Activated naive CD8-positive, alpha-beta T cell treated with anti-CD3 and anti-CD28 coated beads, Interleukin-2, amount 50 U/mL, for 16 hours (primary cell): ENCODE results near the gene DHX32.
A peak's percentile ranks its signal among the peaks of the same experiment; 100 is the strongest.
"Not testable (repeated sequence)": the region's sequence is repeated elsewhere in the genome, so short reads cannot be mapped to it uniquely, and the experiment has no call there.

ENCODE experiments used
- DNase-seq: peaks from one replicate; pipeline ENCODE4 v3.0.0-alpha.2; 2020; ENCODE audit warnings: low read depth, low spot score

The DHX32 gene

DNA sequence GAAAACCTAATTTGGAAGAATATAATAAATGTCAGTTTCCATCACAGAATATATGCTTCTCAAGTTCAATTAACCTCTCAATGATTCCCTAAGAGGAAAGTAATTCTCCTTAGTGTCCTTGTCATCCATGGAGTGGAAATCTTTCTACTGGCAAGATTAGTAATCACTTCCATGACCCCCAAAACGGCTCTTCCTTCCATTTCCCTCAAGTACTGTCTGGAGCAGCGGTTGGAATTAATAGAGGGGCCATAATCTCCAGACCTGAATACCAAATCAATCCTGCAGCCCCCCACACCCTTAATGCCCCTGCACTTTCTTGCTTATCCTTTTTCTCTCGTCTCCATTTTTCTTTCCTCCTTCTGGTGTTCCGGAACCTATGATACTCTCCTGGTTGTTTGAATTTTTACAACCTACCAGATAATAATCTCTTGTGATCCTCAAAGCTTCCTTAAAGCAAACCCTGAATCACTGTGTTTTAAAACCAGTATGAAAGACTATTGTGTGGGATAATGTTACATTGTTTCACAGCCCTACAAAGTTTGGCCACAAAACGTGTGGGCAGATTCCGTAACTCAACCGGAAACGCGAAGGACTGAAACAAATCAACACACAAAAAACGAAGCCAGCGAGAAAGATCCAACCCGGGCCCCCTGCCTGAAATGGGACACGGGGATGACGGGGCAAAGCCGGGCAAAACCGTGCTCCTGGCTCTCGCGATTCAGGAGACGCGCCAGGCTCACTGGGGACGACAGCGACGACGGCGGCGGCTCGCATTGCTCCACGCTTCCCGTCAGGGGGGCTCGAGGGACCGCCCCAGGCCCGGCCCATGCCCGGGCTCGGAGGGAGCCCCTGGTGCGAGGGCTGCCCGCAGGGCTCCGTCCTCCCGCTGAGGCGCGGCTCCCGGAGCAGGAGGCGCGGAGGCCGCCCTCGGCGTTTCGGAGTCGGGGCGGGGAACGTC lies 14.3 kb upstream of the DHX32 start:
- peak; percentile 16 for DNase-seq

GRCh38 chr10:125894176-125894575 lies 13.1 kb upstream of the DHX32 start:
- not testable (repeated sequence) for DNase-seq

GRCh38 chr10:125892402-125892801 lies 11.3 kb upstream of the DHX32 start:
- not testable (repeated sequence) for DNase-seq

- not testable (repeated sequence) for DNase-seq
Measured at GRCh38 chr10:125889441-125889840, 8.3 kb upstream of the DHX32 start.

- DNase-seq, result no peak
Measured at GRCh38 chr10:125886914-125887512, 5.9 kb upstream of the DHX32 start.

DNA sequence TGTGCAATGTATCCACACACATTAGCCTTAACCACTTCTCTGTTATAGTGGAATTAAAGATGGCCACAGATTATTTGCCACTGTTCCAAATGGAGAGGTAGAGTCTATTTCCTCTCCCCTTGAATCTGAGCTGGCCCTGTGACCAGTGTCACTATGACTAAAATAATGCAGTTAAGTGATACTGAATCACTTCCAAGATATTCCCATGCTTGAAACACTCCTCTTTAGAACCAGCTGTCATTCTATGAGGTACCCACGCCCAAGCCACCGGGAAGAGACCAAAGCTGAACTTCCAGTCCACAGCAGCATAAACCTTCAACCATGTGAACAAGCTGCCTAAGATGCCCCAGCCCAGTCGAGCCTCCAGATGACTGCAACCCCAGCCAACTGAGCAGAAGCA lies 2.1 kb upstream of the DHX32 start:
- no peak for DNase-seq

DNA sequence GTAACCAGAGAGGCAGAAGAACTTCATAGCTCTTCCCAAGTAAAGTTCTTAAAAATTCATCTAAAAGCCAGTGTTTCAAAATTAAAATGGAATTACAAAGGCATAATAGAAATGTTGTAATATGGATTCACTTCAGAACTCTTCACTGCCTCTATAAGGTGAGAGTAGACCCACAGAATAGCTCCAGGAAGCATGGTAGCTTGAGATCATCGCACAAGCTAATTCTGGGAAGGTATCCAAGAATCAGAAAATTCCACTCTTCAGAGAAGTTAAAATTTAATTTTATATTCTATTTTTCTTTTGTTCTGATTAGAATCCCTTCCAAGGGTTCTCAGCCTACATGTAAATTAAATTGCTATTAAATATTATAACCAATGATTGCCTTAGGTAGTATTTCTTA lies 1.5 kb upstream of the DHX32 start:
- no peak for DNase-seq

GRCh38 chr10:125880719-125881118 lies 373 bp downstream of the DHX32 start:
- DNase-seq, result no peak

- DNase-seq, result no peak
Measured at GRCh38 chr10:125878957-125879835, 1.9 kb downstream of the DHX32 start.

GRCh38 chr10:125871338-125871737 lies 9.8 kb downstream of the DHX32 start:
- no peak for DNase-seq

DNA sequence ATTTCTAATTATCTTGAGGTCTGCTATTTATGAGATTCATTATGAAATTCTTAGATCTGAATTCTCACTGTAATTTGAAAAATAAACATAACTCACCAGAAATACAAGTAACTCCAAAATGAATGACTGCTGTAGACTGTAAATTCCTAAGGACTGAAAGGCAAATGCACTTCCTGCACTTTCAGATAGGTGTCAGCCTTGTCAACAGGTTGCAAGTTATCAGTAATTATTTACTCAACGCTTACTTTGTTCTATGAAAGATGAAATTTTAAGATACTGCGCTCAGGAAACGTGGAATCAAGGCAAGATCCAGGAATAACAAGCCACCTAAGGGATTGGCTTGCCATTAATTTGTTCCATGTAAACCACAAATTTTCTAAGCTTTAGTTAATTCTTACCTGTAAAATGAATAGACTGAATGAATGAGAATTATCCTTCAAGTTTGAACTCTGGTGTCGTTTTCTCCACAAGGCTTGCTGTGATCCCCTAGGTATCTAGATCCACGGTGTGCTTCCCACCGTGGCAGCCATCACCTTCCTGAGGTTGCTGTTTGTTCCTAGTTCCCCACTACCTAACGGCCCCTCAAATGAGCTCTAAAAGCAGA lies 12.6 kb downstream of the DHX32 start:
- no peak for DNase-seq

DNA sequence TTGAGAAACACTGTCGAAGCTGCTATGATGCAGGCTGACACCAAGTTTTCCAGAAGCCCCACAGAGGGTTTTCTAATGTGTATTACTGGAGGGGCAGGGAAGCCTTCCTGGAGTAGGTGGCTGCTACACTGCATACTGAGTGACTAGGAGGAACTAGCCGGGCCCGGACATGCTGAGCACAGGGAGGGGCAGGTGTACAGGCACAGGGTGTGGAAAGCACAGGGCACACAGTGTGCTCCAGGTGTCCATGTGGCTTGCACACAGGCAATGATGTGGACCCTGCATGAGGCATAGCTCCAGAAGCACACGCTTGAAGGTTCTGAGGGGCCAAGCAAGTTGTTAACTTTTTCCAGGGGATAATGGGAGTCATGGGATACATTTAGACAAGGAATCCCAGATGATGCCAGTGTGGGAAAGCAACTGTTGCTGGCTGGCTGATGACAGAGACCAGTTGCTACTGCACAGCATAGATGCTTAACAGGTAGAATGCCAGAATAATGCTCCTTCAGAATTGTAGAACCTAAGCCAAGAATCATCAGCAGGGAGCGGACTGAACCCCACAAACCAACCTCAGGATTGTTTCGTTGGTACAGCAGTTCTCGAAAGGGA lies 14.6 kb downstream of the DHX32 start:
- DNase-seq, result no peak

GRCh38 chr10:125865120-125865519 lies 16.0 kb downstream of the DHX32 start:
- DNase-seq, result no peak

DNA sequence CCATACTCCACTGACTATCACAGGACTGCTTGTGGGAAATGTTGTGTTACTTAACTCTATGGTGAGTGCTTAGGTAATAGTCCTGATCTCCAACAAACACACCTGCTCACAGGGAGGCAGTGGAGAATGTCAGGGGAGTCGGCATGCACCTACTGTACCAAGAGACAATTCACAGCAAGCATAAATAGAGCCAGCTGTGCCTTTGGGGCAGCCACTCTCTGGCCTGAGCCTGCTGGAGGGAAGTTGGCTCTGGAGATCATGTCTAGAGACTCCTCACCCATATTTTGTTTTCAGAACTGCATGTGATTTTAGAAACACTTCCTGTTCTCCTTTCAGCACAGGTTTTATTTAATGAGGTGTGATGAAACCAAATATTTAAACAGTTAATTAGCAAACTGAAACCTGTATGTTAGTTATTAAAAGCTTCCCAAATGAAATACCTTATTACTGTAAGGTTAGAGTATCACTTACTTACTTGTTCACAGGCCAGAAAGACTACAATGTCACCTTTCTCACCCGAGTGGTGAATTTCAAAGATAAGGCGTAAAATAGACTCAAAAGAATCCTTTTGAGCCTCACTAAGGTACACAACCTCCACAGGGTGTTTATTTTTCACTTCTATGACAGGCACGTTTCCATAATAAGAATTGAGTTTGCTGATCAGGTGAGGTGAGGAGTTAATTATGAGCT lies 21.8 kb downstream of the DHX32 start:
- no peak for DNase-seq

GRCh38 chr10:125857185-125857760 lies 23.8 kb downstream of the DHX32 start:
- DNase-seq, result no peak

GRCh38 chr10:125852487-125852886 lies 28.6 kb downstream of the DHX32 start:
- no peak for DNase-seq

GRCh38 chr10:125850766-125851731 lies 30.0 kb downstream of the DHX32 start:
- no peak for DNase-seq

GRCh38 chr10:125849448-125849847 lies 31.6 kb downstream of the DHX32 start:
- no peak for DNase-seq

DNA sequence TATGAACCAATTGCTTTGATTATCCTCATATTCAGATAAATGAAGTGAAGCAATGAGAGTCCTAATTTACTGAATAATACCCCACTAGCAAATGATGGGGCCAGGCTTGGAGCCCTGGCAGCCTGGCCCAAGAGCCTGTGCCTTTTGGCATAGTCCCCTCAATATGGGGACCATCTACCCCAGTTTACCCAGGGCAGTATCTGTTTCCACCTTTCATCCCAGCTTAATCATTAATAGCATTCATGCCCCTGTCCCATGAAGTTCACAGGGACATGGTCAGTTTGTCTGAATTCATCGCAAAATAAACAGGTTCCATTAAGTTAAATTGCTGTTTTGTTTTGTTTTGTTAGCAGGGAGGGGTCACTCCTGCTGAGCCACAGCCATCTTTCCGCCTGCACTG lies 32.2 kb downstream of the DHX32 start:
- no peak for DNase-seq
